ENCODE data around the gene TRMT10A. TPM values are rescaled to one million over a fixed set of nuclear protein-coding genes. Genes with fewer than 3 reads are reported as not detected.

The TRMT10A gene
- total RNA-seq, 1 donor from 2014 or later = 15.6 TPM

- Histone ChIP-seq H2AFZ (replicated peaks) (no peak overlapping the region), H3K4me1 (no peaks in the 10 kb centered on the region), H3F3A (ENCODE audit: low read depth) (no peaks in the 10 kb centered on the region), H3K27me3 (no peaks in the 10 kb centered on the region), H3K79me2 (ENCODE audit: low read depth) (no peaks in the 10 kb centered on the region), H3K9me3 (ENCODE audit: low read depth) (no peaks in the 10 kb centered on the region), H4K20me1 (ENCODE audit: low read depth) (no peaks in the 10 kb centered on the region), H3K9ac (no peak overlapping the region), H3K4me3 (no peak overlapping the region), H3K4me2 (no peak overlapping the region), H3K27ac (no peak overlapping the region), H3K36me3 (no peaks in the 10 kb centered on the region)
- Mint-ChIP-seq H3K36me3 (no peaks in the 10 kb centered on the region), H3K4me3 (no peak overlapping the region), H3K9me3 (no peaks in the 10 kb centered on the region), H3K27ac (no peak overlapping the region), H3K27me3 (ENCODE audit: insufficient read depth, low read depth) (no peaks in the 10 kb centered on the region), H3K4me1 (no peaks in the 10 kb centered on the region)
- no peak for TF ChIP-seq EZH2phosphoT487 (IDR thresholded peaks at IDR 0.05)
- TF ChIP-seq EZH2 (IDR thresholded peaks at IDR 0.05) = no peak
- TF ChIP-seq CTCF (IDR thresholded peaks at IDR 0.05) = no peak
- DNase-seq (ENCODE audit: low spot score) = no peak
These were observed 11.0 kb downstream of the TRMT10A start for GRCh38 chr4:99552872-99553271.

GRCh38 chr4:99540277-99540939 lies 23.4 kb downstream of the TRMT10A start:
- H3K27me3 ChIP-seq = no peaks in the 10 kb centered on the region
- no peaks in the 10 kb centered on the region for H4K20me1 ChIP-seq (ENCODE audit: low read depth)
- no peaks in the 10 kb centered on the region for H3F3A ChIP-seq (ENCODE audit: low read depth)
- H3K4me1 ChIP-seq = peaks cover 4% of the 10 kb centered on the region
- H3K36me3 ChIP-seq = no peaks in the 10 kb centered on the region
- Mint-ChIP-seq H3K36me3 (no peaks in the 10 kb centered on the region), H3K4me1 (peaks cover 6% of the 10 kb centered on the region), H3K27ac (no peak overlapping the region), H3K4me3 (no peak overlapping the region), H3K27me3 (ENCODE audit: insufficient read depth, low read depth) (peaks cover 5% of the 10 kb centered on the region), H3K9me3 (no peaks in the 10 kb centered on the region)
- H3K4me3 ChIP-seq = no peak overlapping the region
- no peak overlapping the region for H3K27ac ChIP-seq
- TF ChIP-seq CTCF (IDR thresholded peaks at IDR 0.05) = no peak
- TF ChIP-seq EZH2phosphoT487 (IDR thresholded peaks at IDR 0.05) = no peak
- TF ChIP-seq EZH2 (IDR thresholded peaks at IDR 0.05) = no peak
- no peaks in the 10 kb centered on the region for H3K79me2 ChIP-seq (ENCODE audit: low read depth)
- H3K4me2 ChIP-seq = no peak overlapping the region
- H2AFZ ChIP-seq (replicated peaks) = no peak overlapping the region
- no peak for DNase-seq (ENCODE audit: low spot score)
- no peak overlapping the region for H3K9ac ChIP-seq
- no peaks in the 10 kb centered on the region for H3K9me3 ChIP-seq (ENCODE audit: low read depth)

- Mint-ChIP-seq H3K9me3 (no peaks in the 10 kb centered on the region), H3K36me3 (no peaks in the 10 kb centered on the region), H3K4me1 (peaks cover 6% of the 10 kb centered on the region), H3K27ac (no peak overlapping the region), H3K27me3 (ENCODE audit: insufficient read depth, low read depth) (peaks cover 9% of the 10 kb centered on the region), H3K4me3 (no peak overlapping the region)
- no peaks in the 10 kb centered on the region for H3F3A ChIP-seq (ENCODE audit: low read depth)
- no peaks in the 10 kb centered on the region for H3K36me3 ChIP-seq
- DNase-seq (ENCODE audit: low spot score) = no peak
- no peak overlapping the region for H3K4me2 ChIP-seq
- H2AFZ ChIP-seq (replicated peaks) = no peak overlapping the region
- H3K9me3 ChIP-seq (ENCODE audit: low read depth) = no peaks in the 10 kb centered on the region
- no peaks in the 10 kb centered on the region for H3K27me3 ChIP-seq
- H3K79me2 ChIP-seq (ENCODE audit: low read depth) = no peaks in the 10 kb centered on the region
- no peak overlapping the region for H3K27ac ChIP-seq
- TF ChIP-seq CTCF (IDR thresholded peaks at IDR 0.05) (no peak), EZH2 (IDR thresholded peaks at IDR 0.05) (no peak), EZH2phosphoT487 (IDR thresholded peaks at IDR 0.05) (no peak)
- H3K9ac ChIP-seq = no peak overlapping the region
- H3K4me3 ChIP-seq = no peak overlapping the region
- no peaks in the 10 kb centered on the region for H4K20me1 ChIP-seq (ENCODE audit: low read depth)
- peaks cover 4% of the 10 kb centered on the region for H3K4me1 ChIP-seq
These were observed 26.2 kb downstream of the TRMT10A start for GRCh38 chr4:99537674-99538073.
